Activated T-cell treated with anti-CD3 and anti-CD28 coated beads for 24 hours (primary cell): ENCODE results near the gene MYO18A.

Experiments
- DNase-seq: peaks from one replicate; pipeline ENCODE4 v3.0.0-alpha.2; 2020; ENCODE audit warnings: low read depth

MYO18A gene

GRCh38 chr17:29127840-29128239 lies 52.4 kb downstream of the MYO18A start:
- no peak for DNase-seq

- DNase-seq, result no peak
Observed at GRCh38 chr17:29126268-29126930, 53.8 kb downstream of the MYO18A start.

GRCh38 chr17:29125651-29126050 lies 54.5 kb downstream of the MYO18A start:
- no peak for DNase-seq

GRCh38 chr17:29124925-29125273 lies 55.3 kb downstream of the MYO18A start:
- DNase-seq, result no peak

GRCh38 chr17:29124135-29124924 lies 55.9 kb downstream of the MYO18A start:
- DNase-seq, result peak; percentile 32

GRCh38 chr17:29123111-29123510 lies 57.1 kb downstream of the MYO18A start:
- DNase-seq, result no peak

GRCh38 chr17:29121442-29121841 lies 58.8 kb downstream of the MYO18A start:
- no peak for DNase-seq

- DNase-seq, result no peak
Observed at GRCh38 chr17:29120433-29120832, 59.8 kb downstream of the MYO18A start.

GRCh38 chr17:29119265-29119664 lies 60.9 kb downstream of the MYO18A start:
- no peak for DNase-seq

- DNase-seq, result peak; percentile 63
Observed at GRCh38 chr17:29116804-29117753, 63.1 kb downstream of the MYO18A start.

GRCh38 chr17:29115961-29116803 lies 64.0 kb downstream of the MYO18A start:
- DNase-seq, result peak; percentile 47

GRCh38 chr17:29115435-29115834 lies 64.8 kb downstream of the MYO18A start:
- DNase-seq, result no peak

GRCh38 chr17:29114141-29114540 lies 66.1 kb downstream of the MYO18A start:
- no peak for DNase-seq

GRCh38 chr17:29113334-29113733 lies 66.9 kb downstream of the MYO18A start:
- DNase-seq, result no peak

- no peak for DNase-seq
Observed at GRCh38 chr17:29112771-29113295, 67.4 kb downstream of the MYO18A start.

- DNase-seq, result peak; percentile 78
Observed at GRCh38 chr17:29111816-29112499, 68.2 kb downstream of the MYO18A start.

- no peak for DNase-seq
Observed at GRCh38 chr17:29110372-29110757, 69.8 kb downstream of the MYO18A start.

- no peak for DNase-seq
Observed at GRCh38 chr17:29109477-29110371, 70.5 kb downstream of the MYO18A start.

- DNase-seq, result no peak
Observed at GRCh38 chr17:29108823-29109476, 71.2 kb downstream of the MYO18A start.
